ENCODE results near the gene SCML1. TPM values are rescaled to one million over a fixed set of nuclear protein-coding genes. Genes with fewer than 3 reads are reported as not detected.

SCML1 gene
- total RNA-seq, 4 donors from 2014 or later: 14.8 to 25.9 (median 20.5) TPM

GRCh38 chrX:17703201-17703600 is 34.1 kb upstream of the SCML1 start:
- no peak for TF ChIP-seq CTCF (IDR thresholded peaks at IDR 0.05)
- DNase-seq (ENCODE audit: low spot score): no peak
- ATAC-seq (ENCODE audit: low FRiP score): no peak

DNA sequence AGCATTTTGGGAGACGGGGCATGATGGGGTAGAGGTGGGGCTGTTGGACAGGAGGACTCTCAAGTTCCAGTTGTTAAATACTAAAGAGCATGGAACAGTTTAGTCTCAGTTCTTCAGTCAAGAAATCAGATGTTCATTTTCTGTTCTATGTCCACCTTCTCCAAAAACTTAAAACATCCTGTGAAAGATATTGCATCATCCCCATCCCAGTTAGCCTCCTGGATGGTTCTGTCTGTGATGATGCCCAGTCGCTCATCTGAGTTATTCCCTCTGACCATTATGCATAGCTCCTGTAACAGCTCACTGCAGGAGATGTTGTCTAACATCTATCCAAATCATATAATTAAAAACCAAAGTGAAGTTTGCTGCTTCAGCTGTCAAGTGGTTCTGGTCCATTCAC is 32.1 kb upstream of the SCML1 start:
- DNase-seq (ENCODE audit: low spot score): no peak
- TF ChIP-seq CTCF (IDR thresholded peaks at IDR 0.05): no peak
- ATAC-seq (ENCODE audit: low FRiP score): no peak

DNA sequence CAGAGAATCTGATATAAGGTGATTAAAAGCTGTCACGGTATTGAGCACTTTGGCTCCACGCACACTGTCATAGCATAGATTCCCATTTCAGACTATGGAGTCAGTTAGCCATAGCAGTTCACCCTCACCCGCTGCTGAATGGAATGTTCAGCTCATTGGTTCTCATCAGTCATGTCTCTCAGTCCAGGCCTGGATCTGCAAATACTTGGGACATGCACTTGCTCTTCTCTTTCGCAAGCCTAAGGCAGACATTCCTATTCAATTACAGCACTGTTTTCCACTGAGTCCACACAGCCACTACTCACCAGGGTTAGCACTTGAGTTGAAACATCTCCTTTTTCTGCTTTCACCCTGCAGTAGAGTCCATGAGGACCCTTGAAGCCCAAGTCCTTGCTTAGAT is 30.6 kb upstream of the SCML1 start:
- no peak for TF ChIP-seq CTCF (IDR thresholded peaks at IDR 0.05)
- no peak for DNase-seq (ENCODE audit: low spot score)
- peak; percentile 41 for ATAC-seq (ENCODE audit: low FRiP score)

DNA sequence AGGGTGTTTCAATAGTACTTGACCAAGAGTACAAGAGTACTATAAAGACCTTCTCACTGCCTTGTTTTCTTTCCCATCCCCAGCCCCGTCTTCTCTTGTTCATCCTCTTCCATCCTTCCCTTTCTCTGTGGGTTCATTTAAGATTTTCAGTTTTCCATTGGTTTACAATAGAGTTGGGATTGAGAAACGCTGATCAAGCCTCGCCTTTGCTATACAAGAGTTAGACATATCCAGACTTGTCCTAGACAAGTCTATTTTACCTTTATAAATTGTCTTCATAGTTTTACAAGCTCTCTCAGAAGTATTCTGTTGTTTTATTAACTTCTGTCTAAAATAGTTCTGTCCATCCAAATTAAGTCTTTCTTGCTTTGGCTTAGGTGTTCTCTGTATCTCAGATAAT is 29.6 kb upstream of the SCML1 start:
- no peak for DNase-seq (ENCODE audit: low spot score)
- TF ChIP-seq CTCF (IDR thresholded peaks at IDR 0.05): no peak

GRCh38 chrX:17710871-17711301 is 26.4 kb upstream of the SCML1 start:
- TF ChIP-seq CTCF (IDR thresholded peaks at IDR 0.05): no peak
- ATAC-seq (ENCODE audit: low FRiP score) (no peak), DNase-seq (ENCODE audit: low spot score) (no peak)

More for the DNA sequence above, 29.6 kb upstream of the SCML1 start:
- ATAC-seq (ENCODE audit: low FRiP score): no peak

DNA sequence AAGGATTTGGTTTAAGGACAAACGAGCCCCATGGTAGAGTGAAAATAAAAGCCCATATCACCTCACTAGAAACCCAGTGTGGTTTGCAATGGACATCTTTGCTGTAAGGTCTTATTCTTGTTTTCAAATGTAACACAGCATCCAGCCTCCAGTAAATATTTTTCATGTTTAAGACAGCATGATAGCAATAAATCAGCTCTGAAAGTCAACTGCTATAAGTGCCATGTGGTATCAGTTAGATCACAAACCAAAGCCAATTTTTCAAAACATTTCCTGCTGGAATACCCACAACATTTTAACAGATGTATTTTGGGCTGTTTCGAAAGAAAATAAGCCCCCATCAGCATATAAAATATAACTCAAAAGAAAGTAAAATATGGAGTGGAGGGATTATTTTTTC is 24.0 kb upstream of the SCML1 start:
- ATAC-seq (ENCODE audit: low FRiP score) (no peak), DNase-seq (ENCODE audit: low spot score) (no peak)
- TF ChIP-seq CTCF (IDR thresholded peaks at IDR 0.05): no peak

GRCh38 chrX:17718649-17719165 is 18.6 kb upstream of the SCML1 start:
- ATAC-seq (ENCODE audit: low FRiP score) (no peak), DNase-seq (ENCODE audit: low spot score) (no peak)
- TF ChIP-seq CTCF (IDR thresholded peaks at IDR 0.05): no peak
